Testis (tissue), 3 donors: ENCODE data around the gene KCNQ1. TPM values are rescaled to one million over a fixed set of nuclear protein-coding genes. Genes with fewer than 3 reads are reported as not detected.

Experiments used
- DNase-seq: peaks from one replicate; pipeline ENCODE4 v3.0.0-alpha.2; 2019
- H3K27ac ChIP-seq, 2 donors: fragments of 200-600 bp; sonication (generic); one replicate each; pipeline ENCODE4 v1.5.1; 2019
- H3K27me3 ChIP-seq: fragments of 200-600 bp; sonication (generic); one replicate; pipeline ENCODE4 v1.5.1; 2019
- H3K36me3 ChIP-seq: fragments of 200-600 bp; sonication (generic); one replicate; pipeline ENCODE4 v1.5.1; 2017; ENCODE audit warnings: low read depth; ENCODE audit errors: missing control alignments
- H3K4me1 ChIP-seq: fragments of 200-600 bp; sonication (generic); one replicate; pipeline ENCODE4 v1.5.1; 2019
- H3K4me3 ChIP-seq, 2 donors: fragments of 200-600 bp; sonication (generic); one replicate each; pipeline ENCODE4 v1.5.1; 2017 to 2019
- H3K9me3 ChIP-seq: fragments of 200-600 bp; sonication (generic); one replicate; pipeline ENCODE4 v1.5.1; 2017
- CTCF ChIP-seq, 3 experiments: fragments of 450-650 bp in 2 of 3; fragments of 200-600 bp in 1 of 3; sonication (generic) in 1 of 3; IDR thresholded peaks; one replicate each; pipeline ENCODE4 v1.5.1; 2016 to 2019; ENCODE audit warnings: antibody characterized with exemption in 3 of 3, mild to moderate bottlenecking in 2 of 3, moderate library complexity in 1 of 3
- POLR2A ChIP-seq: fragments of 450-650 bp; IDR thresholded peaks from one replicate; pipeline ENCODE4 v1.6.1; 2017; ENCODE audit warnings: antibody characterized with exemption, mild to moderate bottlenecking, moderate library complexity
- WGBS, 2 donors: methylation state at CpG; one replicate each; pipeline ENCODE4 v1.1.5; 2018; 5-methylcytosine and 5-hydroxymethylcytosine counted together
- intact Hi-C: fragments of 100-400 bp; cut with DNase I; formaldehyde crosslinking; loops from one replicate; pipeline ENCODE4 v1.15.1; 2023; ENCODE audit warnings: low total_unique reads
- polyA plus RNA-seq: library from polyadenylated mRNA; stranded (reverse); fragments of 350-450 nt; fragmentation: Illumina TruSeq; extraction: RNeasy Lipid Tissue Mini Kit (QIAGEN cat#74804); gene quantifications from one replicate; pipeline ENCODE4 v1.2.3, GENCODE V29; 2014; ENCODE audit warnings: low read depth, low replicate concordance; ENCODE audit not compliant: insufficient read depth
- total RNA-seq, 2 donors: library from RNA; depleted of rRNA; stranded (reverse); fragments of >200 nt; gene quantifications; one replicate each; pipeline ENCODE4 v1.2.3, GENCODE V29; 2016

The KCNQ1 gene
- total and polyA plus RNA-seq, 3 donors from 2014 or later = 6.0 to 24.2 (median 12.8) TPM

DNA sequence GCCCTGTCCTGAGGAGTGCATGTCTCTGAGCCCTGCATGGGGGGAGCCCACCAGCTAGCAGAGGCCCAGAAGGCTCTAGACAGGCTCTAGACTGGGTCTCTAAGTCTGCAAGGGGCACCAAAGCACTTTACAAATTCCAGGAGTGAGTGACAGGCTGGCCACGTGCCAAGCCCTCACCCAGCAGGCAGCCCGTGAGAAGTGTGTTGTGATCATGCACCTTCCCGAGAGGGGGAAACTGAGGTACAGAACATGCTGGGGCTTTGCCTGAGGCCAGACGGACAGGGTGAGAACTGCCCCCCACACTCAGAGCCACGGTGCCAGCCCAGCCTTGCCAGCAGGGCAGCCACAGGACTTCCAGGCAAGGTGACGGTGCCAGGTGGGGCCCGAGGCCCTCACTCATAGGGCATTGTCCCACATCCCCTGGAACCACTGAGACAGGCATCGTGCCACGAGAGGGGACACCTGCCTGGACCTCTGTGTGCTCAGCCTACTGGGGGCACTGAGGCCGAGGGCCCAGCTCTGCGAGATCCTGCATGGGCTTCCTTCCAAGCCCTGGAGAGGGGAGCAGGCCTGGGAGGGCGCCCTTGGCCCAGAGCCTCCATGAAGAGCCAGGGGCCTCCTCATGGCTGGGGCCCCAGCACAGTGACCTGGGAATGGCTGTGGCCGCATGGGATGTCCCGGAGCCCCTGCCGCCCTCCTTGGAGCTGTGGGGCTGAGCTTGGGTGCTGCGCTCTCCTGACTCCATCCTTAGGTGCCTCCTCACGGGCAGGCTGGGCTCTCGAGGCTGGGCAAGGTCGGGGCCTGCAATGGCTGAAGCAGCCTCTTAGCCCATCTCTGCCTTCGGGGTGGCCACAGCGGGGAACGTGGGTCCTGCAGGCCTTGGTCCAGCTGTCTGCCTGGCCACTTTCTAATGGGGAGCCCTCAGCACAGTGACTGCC is 133.5 kb downstream of the KCNQ1 start:
- Histone ChIP-seq H3K9me3 (no peaks in the 10 kb centered on the region), H3K36me3 (no peaks in the 10 kb centered on the region), H3K4me3 (no peak overlapping the region), H3K27me3 (no peaks in the 10 kb centered on the region), H3K4me1 (no peaks in the 10 kb centered on the region), H3K27ac (no peak overlapping the region)
- WGBS, 2 donors = 93 to 100% methylated on average over 4 to 21 of the region's 22 CpGs
- intact Hi-C loops = no loop called here
- DNase-seq = no peak
- TF ChIP-seq POLR2A = no peak
- no peak for TF ChIP-seq CTCF (IDR thresholded peaks at IDR 0.05)

DNA sequence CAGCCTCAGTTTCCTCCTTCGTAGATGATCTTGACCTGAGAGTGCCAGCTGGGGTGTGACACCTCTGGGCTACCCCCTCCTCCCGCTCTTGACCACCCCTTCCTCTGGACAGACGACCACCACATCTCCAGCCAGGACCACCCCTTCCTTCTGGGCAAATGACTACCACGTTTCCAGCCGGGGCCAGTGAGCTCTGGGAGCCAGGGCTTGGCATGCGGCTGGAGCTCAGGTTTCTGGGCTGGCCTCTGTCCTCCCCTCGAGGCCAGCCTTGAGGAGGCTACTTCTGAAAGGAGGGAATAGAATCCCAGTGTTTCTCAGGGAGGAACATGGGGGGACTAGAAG is 134.1 kb downstream of the KCNQ1 start:
- intact Hi-C loops = no loop called here
- H3K27ac ChIP-seq = no peak overlapping the region
- H3K4me1 ChIP-seq = no peaks in the 10 kb centered on the region
- no peaks in the 10 kb centered on the region for H3K27me3 ChIP-seq
- H3K4me3 ChIP-seq = no peak overlapping the region
- H3K9me3 ChIP-seq = no peaks in the 10 kb centered on the region
- WGBS, 2 donors = 84 to 90% methylated on average over 6 to 7 of the region's 7 CpGs
- H3K36me3 ChIP-seq = no peaks in the 10 kb centered on the region
- no peak for TF ChIP-seq CTCF (IDR thresholded peaks at IDR 0.05)
- no peak for TF ChIP-seq POLR2A
- no peak for DNase-seq

- Histone ChIP-seq H3K9me3 (no peaks in the 10 kb centered on the region), H3K4me1 (no peaks in the 10 kb centered on the region), H3K27me3 (no peaks in the 10 kb centered on the region), H3K4me3 (no peak overlapping the region), H3K27ac (no peak overlapping the region), H3K36me3 (no peaks in the 10 kb centered on the region)
- TF ChIP-seq POLR2A = no peak
- TF ChIP-seq CTCF (IDR thresholded peaks at IDR 0.05) = no peak
- 87 to 88% methylated on average over 14 to 17 of the region's 17 CpGs for WGBS, 2 donors
- intact Hi-C loops = no loop called here
- DNase-seq = no peak
Measured at GRCh38 chr11:2579315-2580060, 134.7 kb downstream of the KCNQ1 start.

GRCh38 chr11:2580061-2580421 is 135.2 kb downstream of the KCNQ1 start:
- Histone ChIP-seq H3K27ac (no peak overlapping the region), H3K27me3 (no peaks in the 10 kb centered on the region), H3K4me3 (no peak overlapping the region), H3K9me3 (no peaks in the 10 kb centered on the region), H3K4me1 (no peaks in the 10 kb centered on the region), H3K36me3 (no peaks in the 10 kb centered on the region)
- TF ChIP-seq POLR2A (no peak), CTCF (IDR thresholded peaks at IDR 0.05) (no peak)
- no peak for DNase-seq
- 71% methylated on average over 10 of the region's 10 CpGs for WGBS, 2 donors
- intact Hi-C loops = no loop called here
